GM23338 (cell line): ENCODE measurements around the gene UBAC2. TPM values are rescaled to one million over a fixed set of nuclear protein-coding genes. Genes with fewer than 3 reads are reported as not detected.

Experiments
- ATAC-seq: fragments of 200-7000 bp; cut with Tn5 transposase; 3 replicates; pipeline ENCODE4 v1.9.1; 2020
- DNase-seq: peaks from one replicate; pipeline ENCODE4 v3.0.0-alpha.2; 2015; ENCODE audit warnings: low spot score
- H2AFZ ChIP-seq: fragments of 200-600 bp; sonication (generic); 2 replicates; pipeline ENCODE4 v1.8.0; 2016; ENCODE audit warnings: antibody characterized with exemption, mild to moderate bottlenecking, moderate library complexity
- H3F3A ChIP-seq: fragments of 200-600 bp; sonication (generic); replicated peaks from 2 replicates; pipeline ENCODE4 v1.8.0; 2017; ENCODE audit warnings: antibody characterized with exemption, mixed run types, low read depth
- H3K27ac ChIP-seq: fragments of 200-600 bp; sonication (generic); 2 replicates; pipeline ENCODE4 v1.6.1; 2016; ENCODE audit warnings: low read depth
- H3K27me3 ChIP-seq: fragments of 200-600 bp; sonication (generic); 2 replicates; pipeline ENCODE4 v1.8.0; 2016; ENCODE audit warnings: mild to moderate bottlenecking, mixed run types, moderate library complexity; ENCODE audit not compliant: insufficient read depth
- H3K36me3 ChIP-seq: fragments of 200-600 bp; sonication (generic); 2 replicates; pipeline ENCODE4 v1.8.0; 2016; ENCODE audit warnings: mild to moderate bottlenecking; ENCODE audit not compliant: insufficient read depth
- H3K4me1 ChIP-seq: fragments of 200-600 bp; sonication (generic); 2 replicates; pipeline ENCODE4 v1.8.0; 2016; ENCODE audit warnings: mild to moderate bottlenecking, moderate library complexity; ENCODE audit not compliant: insufficient read depth
- H3K4me2 ChIP-seq: fragments of 200-600 bp; sonication (generic); 2 replicates; pipeline ENCODE4 v1.7.1; 2017; ENCODE audit warnings: mixed run types
- H3K4me3 ChIP-seq: fragments of 200-600 bp; sonication (generic); 2 replicates; pipeline ENCODE4 v1.6.1; 2016; ENCODE audit warnings: mixed run types
- H3K79me2 ChIP-seq: fragments of 200-600 bp; sonication (generic); replicated peaks from 2 replicates; pipeline ENCODE4 v1.8.0; 2017; ENCODE audit warnings: mild to moderate bottlenecking; ENCODE audit not compliant: insufficient read depth
- H3K9me2 ChIP-seq: fragments of 200-600 bp; sonication (generic); 2 replicates; pipeline ENCODE4 v1.8.0; 2017; ENCODE audit not compliant: insufficient read depth
- H4K20me1 ChIP-seq: fragments of 200-600 bp; sonication (generic); replicated peaks from 2 replicates; pipeline ENCODE4 v1.8.0; 2017; ENCODE audit warnings: mild to moderate bottlenecking; ENCODE audit not compliant: insufficient read depth
- H3K27ac Mint-ChIP-seq: 2 replicates; pipeline ENCODE4 v1.8.0; 2020; ENCODE audit warnings: inconsistent platforms, mild to moderate bottlenecking, moderate library complexity, mixed read lengths
- H3K27me3 Mint-ChIP-seq: 3 replicates; pipeline ENCODE4 v1.8.0; 2022; ENCODE audit warnings: low read depth, mild to moderate bottlenecking, moderate library complexity, mixed read lengths, inconsistent platforms; ENCODE audit not compliant: insufficient read depth, poor library complexity
- H3K36me3 Mint-ChIP-seq: 3 replicates; pipeline ENCODE4 v1.8.0; 2021; ENCODE audit warnings: low read depth, mild to moderate bottlenecking, inconsistent platforms, moderate library complexity, mixed read lengths
- H3K4me1 Mint-ChIP-seq: 3 replicates; pipeline ENCODE4 v1.8.0; 2020; ENCODE audit warnings: mild to moderate bottlenecking, inconsistent platforms, mixed read lengths
- H3K4me3 Mint-ChIP-seq: 3 replicates; pipeline ENCODE4 v1.8.0; 2021; ENCODE audit warnings: moderate library complexity, mild to moderate bottlenecking, inconsistent platforms, mixed read lengths
- H3K9me3 Mint-ChIP-seq: 3 replicates; pipeline ENCODE4 v1.8.0; 2020; ENCODE audit warnings: moderate library complexity, mild to moderate bottlenecking, inconsistent platforms, mixed read lengths
- CREB1 ChIP-seq: fragments of 250-450 bp; sonication (Bioruptor Pico); IDR thresholded peaks from 2 replicates; pipeline ENCODE4 v1.5.0; 2020; ENCODE audit warnings: low read depth, mild to moderate bottlenecking, moderate library complexity
- EZH2 ChIP-seq: fragments of 200-600 bp; sonication (generic); IDR thresholded peaks from one replicate; pipeline ENCODE4 v1.8.0; 2017; ENCODE audit warnings: antibody characterized with exemption, mild to moderate bottlenecking, low read depth; ENCODE audit not compliant: unreplicated experiment
- NANOG ChIP-seq: IDR thresholded peaks from 2 replicates; pipeline ENCODE4 v1.6.1; 2016; ENCODE audit warnings: antibody characterized with exemption, borderline replicate concordance
- POLR2AphosphoS5 ChIP-seq: IDR thresholded peaks from 2 replicates; pipeline ENCODE4 v1.6.1; 2016; ENCODE audit warnings: antibody characterized with exemption, low read depth
- STAT1 ChIP-seq: IDR thresholded peaks from one replicate; pipeline ENCODE4 v1.6.1; 2016; ENCODE audit warnings: antibody characterized with exemption; ENCODE audit not compliant: unreplicated experiment
- ZNF114 ChIP-seq: fragments of 250-450 bp; sonication (Bioruptor Pico); IDR thresholded peaks from 2 replicates; pipeline ENCODE4 v1.5.0; 2020; ENCODE audit warnings: mild to moderate bottlenecking, moderate library complexity
- ZNF331 ChIP-seq: fragments of 250-450 bp; sonication (Bioruptor Pico); IDR thresholded peaks from 2 replicates; pipeline ENCODE4 v1.5.0; 2020; ENCODE audit warnings: low read depth, mild to moderate bottlenecking, moderate library complexity
- polyA plus RNA-seq: library from polyadenylated mRNA; unstranded; fragments of >200 nt; fragmentation: Nextera tagmentation; extraction: Ambion mirVana; gene quantifications from 2 replicates; pipeline ENCODE4 v1.2.1, GENCODE V29; 2016
- total RNA-seq: library from RNA; depleted of rRNA; stranded (reverse); fragments of >200 nt; shearing (Covaris generic); gene quantifications from 2 replicates; pipeline ENCODE4 v1.2.3, GENCODE V29; 2014
- TF ChIP-seq, protein P1 (sequence below): fragments of 250-450 bp; sonication (Bioruptor Pico); IDR thresholded peaks from 2 replicates; pipeline ENCODE4 v1.5.0; 2020; ENCODE audit warnings: mild to moderate bottlenecking, moderate library complexity
- TF ChIP-seq, protein P2 (sequence below), 2 experiments: fragments of 200-600 bp in 1 of 2; sonication (generic) in 1 of 2; conservative IDR thresholded peaks; 2 replicates each; pipeline versions ENCODE4 v1.5.1 to v1.6.1; 2016 to 2017; ENCODE audit warnings: antibody characterized with exemption in 2 of 2, low read depth in 2 of 2, mild to moderate bottlenecking in 2 of 2, moderate library complexity in 1 of 2
- TF ChIP-seq, protein P3 (sequence below): IDR thresholded peaks from 2 replicates; pipeline ENCODE4 v1.6.1; 2016; ENCODE audit warnings: antibody characterized with exemption

UBAC2 gene
- total and polyA plus RNA-seq, 2 experiments from 2014 or later, result 37.9 to 76.9 TPM

- H3K4me1 ChIP-seq, result peaks cover 13% of the 10 kb centered on the region
- H3K9me3 Mint-ChIP-seq, result no peaks in the 10 kb centered on the region
- H3F3A ChIP-seq, result no peaks in the 10 kb centered on the region
- H3K36me3 Mint-ChIP-seq, result no peaks in the 10 kb centered on the region; the same call in 2 of the 3 replicates
- H3K79me2 ChIP-seq, result peaks cover 13% of the 10 kb centered on the region
- TF ChIP-seq STAT1 (no peak), CREB1 (no peak), ZNF114 (CRISPR knock-in tag) (no peak), ZNF331 (CRISPR knock-in tag) (no peak)
- TF ChIP-seq, protein P1, sequence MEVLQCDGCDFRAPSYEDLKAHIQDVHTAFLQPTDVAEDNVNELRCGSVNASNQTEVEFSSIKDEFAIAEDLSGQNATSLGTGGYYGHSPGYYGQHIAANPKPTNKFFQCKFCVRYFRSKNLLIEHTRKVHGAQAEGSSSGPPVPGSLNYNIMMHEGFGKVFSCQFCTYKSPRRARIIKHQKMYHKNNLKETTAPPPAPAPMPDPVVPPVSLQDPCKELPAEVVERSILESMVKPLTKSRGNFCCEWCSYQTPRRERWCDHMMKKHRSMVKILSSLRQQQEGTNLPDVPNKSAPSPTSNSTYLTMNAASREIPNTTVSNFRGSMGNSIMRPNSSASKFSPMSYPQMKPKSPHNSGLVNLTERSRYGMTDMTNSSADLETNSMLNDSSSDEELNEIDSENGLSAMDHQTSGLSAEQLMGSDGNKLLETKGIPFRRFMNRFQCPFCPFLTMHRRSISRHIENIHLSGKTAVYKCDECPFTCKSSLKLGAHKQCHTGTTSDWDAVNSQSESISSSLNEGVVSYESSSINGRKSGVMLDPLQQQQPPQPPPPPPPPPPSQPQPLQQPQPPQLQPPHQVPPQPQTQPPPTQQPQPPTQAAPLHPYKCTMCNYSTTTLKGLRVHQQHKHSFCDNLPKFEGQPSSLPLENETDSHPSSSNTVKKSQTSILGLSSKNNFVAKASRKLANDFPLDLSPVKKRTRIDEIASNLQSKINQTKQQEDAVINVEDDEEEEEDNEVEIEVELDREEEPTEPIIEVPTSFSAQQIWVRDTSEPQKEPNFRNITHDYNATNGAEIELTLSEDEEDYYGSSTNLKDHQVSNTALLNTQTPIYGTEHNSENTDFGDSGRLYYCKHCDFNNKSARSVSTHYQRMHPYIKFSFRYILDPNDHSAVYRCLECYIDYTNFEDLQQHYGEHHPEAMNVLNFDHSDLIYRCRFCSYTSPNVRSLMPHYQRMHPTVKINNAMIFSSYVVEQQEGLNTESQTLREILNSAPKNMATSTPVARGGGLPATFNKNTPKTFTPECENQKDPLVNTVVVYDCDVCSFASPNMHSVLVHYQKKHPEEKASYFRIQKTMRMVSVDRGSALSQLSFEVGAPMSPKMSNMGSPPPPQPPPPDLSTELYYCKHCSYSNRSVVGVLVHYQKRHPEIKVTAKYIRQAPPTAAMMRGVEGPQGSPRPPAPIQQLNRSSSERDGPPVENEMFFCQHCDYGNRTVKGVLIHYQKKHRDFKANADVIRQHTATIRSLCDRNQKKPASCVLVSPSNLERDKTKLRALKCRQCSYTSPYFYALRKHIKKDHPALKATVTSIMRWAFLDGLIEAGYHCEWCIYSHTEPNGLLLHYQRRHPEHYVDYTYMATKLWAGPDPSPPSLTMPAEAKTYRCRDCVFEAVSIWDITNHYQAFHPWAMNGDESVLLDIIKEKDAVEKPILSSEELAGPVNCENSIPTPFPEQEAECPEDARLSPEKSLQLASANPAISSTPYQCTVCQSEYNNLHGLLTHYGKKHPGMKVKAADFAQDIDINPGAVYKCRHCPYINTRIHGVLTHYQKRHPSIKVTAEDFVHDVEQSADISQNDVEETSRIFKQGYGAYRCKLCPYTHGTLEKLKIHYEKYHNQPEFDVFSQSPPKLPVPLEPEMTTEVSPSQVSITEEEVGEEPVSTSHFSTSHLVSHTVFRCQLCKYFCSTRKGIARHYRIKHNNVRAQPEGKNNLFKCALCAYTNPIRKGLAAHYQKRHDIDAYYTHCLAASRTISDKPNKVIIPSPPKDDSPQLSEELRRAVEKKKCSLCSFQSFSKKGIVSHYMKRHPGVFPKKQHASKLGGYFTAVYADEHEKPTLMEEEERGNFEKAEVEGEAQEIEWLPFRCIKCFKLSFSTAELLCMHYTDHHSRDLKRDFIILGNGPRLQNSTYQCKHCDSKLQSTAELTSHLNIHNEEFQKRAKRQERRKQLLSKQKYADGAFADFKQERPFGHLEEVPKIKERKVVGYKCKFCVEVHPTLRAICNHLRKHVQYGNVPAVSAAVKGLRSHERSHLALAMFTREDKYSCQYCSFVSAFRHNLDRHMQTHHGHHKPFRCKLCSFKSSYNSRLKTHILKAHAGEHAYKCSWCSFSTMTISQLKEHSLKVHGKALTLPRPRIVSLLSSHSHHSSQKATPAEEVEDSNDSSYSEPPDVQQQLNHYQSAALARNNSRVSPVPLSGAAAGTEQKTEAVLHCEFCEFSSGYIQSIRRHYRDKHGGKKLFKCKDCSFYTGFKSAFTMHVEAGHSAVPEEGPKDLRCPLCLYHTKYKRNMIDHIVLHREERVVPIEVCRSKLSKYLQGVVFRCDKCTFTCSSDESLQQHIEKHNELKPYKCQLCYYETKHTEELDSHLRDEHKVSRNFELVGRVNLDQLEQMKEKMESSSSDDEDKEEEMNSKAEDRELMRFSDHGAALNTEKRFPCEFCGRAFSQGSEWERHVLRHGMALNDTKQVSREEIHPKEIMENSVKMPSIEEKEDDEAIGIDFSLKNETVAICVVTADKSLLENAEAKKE (CRISPR knock-in tag), result no peak
- no peaks in the 10 kb centered on the region for H3K9me2 ChIP-seq
- no peaks in the 10 kb centered on the region for H3K27me3 ChIP-seq
- H3K36me3 ChIP-seq, result no peaks in the 10 kb centered on the region; the same call in 1 of the 2 replicates
- no peak overlapping the region for H2AFZ ChIP-seq
- H3K27me3 Mint-ChIP-seq, result peaks cover 5% of the 10 kb centered on the region
- H4K20me1 ChIP-seq, result peaks cover 16% of the 10 kb centered on the region
- H3K4me3 ChIP-seq, result no peak overlapping the region
- no peak overlapping the region for H3K27ac ChIP-seq
- no peak overlapping the region for H3K4me2 ChIP-seq
- DNase-seq (no peak), ATAC-seq (no peak)
- peaks cover 35% of the 10 kb centered on the region for H3K4me1 Mint-ChIP-seq
- H3K27ac Mint-ChIP-seq, result no peak overlapping the region
- no peak overlapping the region for H3K4me3 Mint-ChIP-seq
Observed at GRCh38 chr13:99278200-99278599, 77.5 kb downstream of the UBAC2 start.

DNA sequence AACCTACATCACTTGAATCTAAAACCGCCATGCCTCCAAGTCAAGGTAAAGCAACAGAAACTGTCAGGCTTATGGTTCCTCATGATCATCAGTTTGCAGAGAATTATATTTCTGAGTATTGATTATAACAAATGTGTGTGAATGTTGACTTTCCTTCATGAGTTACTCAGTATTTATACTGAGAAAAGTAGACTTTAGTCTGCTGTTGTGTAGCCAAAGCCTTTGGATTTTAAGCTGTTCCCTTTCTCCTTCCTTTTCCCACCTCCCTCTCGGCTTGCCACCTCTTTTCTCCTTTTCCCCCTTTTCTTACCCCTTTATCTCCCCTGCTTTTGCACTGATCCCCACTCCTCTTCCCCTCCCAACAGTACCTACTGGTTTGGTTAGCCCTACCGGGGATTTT lies 78.2 kb downstream of the UBAC2 start:
- H3K27me3 Mint-ChIP-seq, result peaks cover 5% of the 10 kb centered on the region
- H3K4me1 Mint-ChIP-seq, result peaks cover 35% of the 10 kb centered on the region
- Histone ChIP-seq H2AFZ (no peak overlapping the region), H3K4me2 (no peak overlapping the region), H3F3A (no peaks in the 10 kb centered on the region), H3K4me1 (peaks cover 13% of the 10 kb centered on the region), H4K20me1 (peaks cover 16% of the 10 kb centered on the region), H3K27me3 (no peaks in the 10 kb centered on the region), H3K9me2 (no peaks in the 10 kb centered on the region), H3K27ac (no peak overlapping the region), H3K4me3 (no peak overlapping the region), H3K36me3 (no peaks in the 10 kb centered on the region; the same call in 1 of the 2 replicates), H3K79me2 (peaks cover 13% of the 10 kb centered on the region)
- H3K36me3 Mint-ChIP-seq, result no peaks in the 10 kb centered on the region; the same call in 2 of the 3 replicates
- ATAC-seq (no peak), DNase-seq (no peak)
- H3K27ac Mint-ChIP-seq, result no peak overlapping the region
- no peak overlapping the region for H3K4me3 Mint-ChIP-seq
- H3K9me3 Mint-ChIP-seq, result no peaks in the 10 kb centered on the region
- TF ChIP-seq STAT1, result no peak
- no peak for TF ChIP-seq NANOG
- TF ChIP-seq, protein P2, sequence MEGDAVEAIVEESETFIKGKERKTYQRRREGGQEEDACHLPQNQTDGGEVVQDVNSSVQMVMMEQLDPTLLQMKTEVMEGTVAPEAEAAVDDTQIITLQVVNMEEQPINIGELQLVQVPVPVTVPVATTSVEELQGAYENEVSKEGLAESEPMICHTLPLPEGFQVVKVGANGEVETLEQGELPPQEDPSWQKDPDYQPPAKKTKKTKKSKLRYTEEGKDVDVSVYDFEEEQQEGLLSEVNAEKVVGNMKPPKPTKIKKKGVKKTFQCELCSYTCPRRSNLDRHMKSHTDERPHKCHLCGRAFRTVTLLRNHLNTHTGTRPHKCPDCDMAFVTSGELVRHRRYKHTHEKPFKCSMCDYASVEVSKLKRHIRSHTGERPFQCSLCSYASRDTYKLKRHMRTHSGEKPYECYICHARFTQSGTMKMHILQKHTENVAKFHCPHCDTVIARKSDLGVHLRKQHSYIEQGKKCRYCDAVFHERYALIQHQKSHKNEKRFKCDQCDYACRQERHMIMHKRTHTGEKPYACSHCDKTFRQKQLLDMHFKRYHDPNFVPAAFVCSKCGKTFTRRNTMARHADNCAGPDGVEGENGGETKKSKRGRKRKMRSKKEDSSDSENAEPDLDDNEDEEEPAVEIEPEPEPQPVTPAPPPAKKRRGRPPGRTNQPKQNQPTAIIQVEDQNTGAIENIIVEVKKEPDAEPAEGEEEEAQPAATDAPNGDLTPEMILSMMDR (conservative IDR thresholded peaks at IDR 0.05; ENCODE audit: low read depth in 2 of 2), result no peak
- TF ChIP-seq, protein P3, sequence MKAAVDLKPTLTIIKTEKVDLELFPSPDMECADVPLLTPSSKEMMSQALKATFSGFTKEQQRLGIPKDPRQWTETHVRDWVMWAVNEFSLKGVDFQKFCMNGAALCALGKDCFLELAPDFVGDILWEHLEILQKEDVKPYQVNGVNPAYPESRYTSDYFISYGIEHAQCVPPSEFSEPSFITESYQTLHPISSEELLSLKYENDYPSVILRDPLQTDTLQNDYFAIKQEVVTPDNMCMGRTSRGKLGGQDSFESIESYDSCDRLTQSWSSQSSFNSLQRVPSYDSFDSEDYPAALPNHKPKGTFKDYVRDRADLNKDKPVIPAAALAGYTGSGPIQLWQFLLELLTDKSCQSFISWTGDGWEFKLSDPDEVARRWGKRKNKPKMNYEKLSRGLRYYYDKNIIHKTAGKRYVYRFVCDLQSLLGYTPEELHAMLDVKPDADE, result no peak
- no peak for TF ChIP-seq ZNF331 (CRISPR knock-in tag)
- no peak for TF ChIP-seq POLR2AphosphoS5
- TF ChIP-seq EZH2, result no peak
